ENCODE results near the gene TESMIN.

TESMIN gene

DNA sequence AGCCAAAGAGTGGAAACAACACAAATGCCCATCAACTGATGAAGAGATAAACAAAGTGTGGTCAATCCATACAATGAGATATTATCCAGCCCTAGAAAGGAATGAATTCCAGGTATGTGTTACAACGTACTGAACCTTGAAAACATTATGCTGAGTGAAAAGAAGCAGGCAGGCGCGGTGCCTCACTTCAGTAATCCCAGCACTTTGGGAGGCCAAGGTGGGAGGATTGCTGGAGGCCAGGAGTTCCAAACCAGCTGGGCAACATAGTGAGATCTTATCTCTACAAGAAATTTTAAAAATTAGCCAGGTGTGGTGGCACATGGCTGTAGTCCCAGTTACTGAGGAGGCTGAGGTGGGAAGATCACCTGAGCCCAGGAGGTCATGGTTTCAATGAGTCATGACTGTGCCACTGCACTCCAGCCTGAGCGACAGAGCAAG is 24.6 kb upstream of the TESMIN start:
- Histone ChIP-seq H3K4me3 (ENCODE audit: low read length in 2 of 2) (no peak overlapping the region), H3K27me3 (ENCODE audit: control insufficient read depth in 1 of 2, insufficient read depth in 2 of 2, low read length in 2 of 2) (no peaks in the 10 kb centered on the region), H3K4me1 (ENCODE audit: control insufficient read depth, insufficient read depth, low read length) (no peaks in the 10 kb centered on the region), H3K27ac (ENCODE audit: low read length) (no peak overlapping the region), H3K9ac (ENCODE audit: low read length in 2 of 2) (no peak overlapping the region), H3K9me3 (ENCODE audit: control insufficient read depth in 2 of 2, low read length in 2 of 2) (no peaks in the 10 kb centered on the region), H3K36me3 (ENCODE audit: control insufficient read depth in 2 of 2, insufficient read depth in 2 of 2, low read length in 2 of 2) (peaks cover 59 to 64% of the 10 kb centered on the region in 2 donors)

DNA sequence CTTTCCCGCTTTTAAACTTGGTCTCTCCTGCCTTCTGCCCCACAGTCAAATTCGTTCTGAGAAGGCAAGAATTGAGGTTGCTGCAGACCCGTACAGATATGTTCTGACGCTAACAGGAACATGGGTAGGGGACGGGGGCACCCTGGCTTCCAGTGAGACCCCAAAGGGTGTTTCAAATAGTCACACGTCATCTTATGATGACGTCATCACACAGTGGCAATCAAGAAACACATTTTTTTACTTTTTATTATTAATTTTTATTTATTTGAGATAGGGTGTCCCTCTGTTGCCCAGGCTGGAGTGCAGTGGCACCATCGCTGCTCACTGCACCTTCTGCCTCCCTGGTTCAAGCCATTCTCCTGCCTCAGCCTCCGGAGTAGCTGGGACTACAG is 22.9 kb upstream of the TESMIN start:
- Histone ChIP-seq H3K4me3 (ENCODE audit: low read length in 2 of 2) (no peak overlapping the region), H3K9me3 (ENCODE audit: control insufficient read depth in 2 of 2, low read length in 2 of 2) (no peaks in the 10 kb centered on the region), H3K27me3 (ENCODE audit: control insufficient read depth in 1 of 2, insufficient read depth in 2 of 2, low read length in 2 of 2) (no peaks in the 10 kb centered on the region), H3K4me1 (ENCODE audit: control insufficient read depth, insufficient read depth, low read length) (no peaks in the 10 kb centered on the region), H3K36me3 (ENCODE audit: control insufficient read depth in 2 of 2, insufficient read depth in 2 of 2, low read length in 2 of 2) (peaks cover 58 to 64% of the 10 kb centered on the region in 2 donors), H3K9ac (ENCODE audit: low read length in 2 of 2) (no peak overlapping the region), H3K27ac (ENCODE audit: low read length) (no peak overlapping the region)

DNA sequence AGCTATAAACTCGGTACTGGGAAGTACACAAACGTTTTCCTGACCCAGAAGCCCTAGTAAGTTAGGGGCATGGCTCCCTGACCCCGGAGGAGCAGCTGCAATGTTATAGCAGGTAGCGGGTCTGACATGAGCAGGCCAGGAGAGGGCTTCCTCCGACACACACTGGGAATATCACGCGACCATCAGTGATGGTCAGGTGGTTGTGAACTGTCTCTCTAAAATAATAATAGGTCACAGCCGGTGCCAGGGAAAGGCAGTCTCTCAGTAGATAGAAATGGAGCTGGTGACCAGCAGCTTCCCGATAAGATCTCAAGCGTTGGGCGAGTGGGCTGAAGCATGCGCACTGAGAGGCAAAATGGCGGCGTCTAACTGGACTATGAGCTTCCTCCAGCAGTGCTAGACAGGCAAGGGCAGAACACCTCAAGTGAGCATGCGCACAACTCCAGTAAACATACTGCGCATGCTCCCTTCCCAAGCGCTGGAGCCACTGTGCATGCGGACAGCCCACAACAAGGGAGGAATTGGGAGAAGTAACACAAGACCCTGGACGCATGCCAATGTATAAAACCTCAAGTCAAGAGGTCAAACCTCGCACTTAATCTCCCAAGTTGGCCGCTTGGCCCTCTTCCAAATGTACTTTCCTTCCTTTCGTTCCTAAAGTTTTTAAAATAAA is 22.3 kb upstream of the TESMIN start:
- Histone ChIP-seq H3K27me3 (ENCODE audit: control insufficient read depth in 1 of 2, insufficient read depth in 2 of 2, low read length in 2 of 2) (no peaks in the 10 kb centered on the region), H3K9me3 (ENCODE audit: control insufficient read depth in 2 of 2, low read length in 2 of 2) (no peaks in the 10 kb centered on the region), H3K36me3 (ENCODE audit: control insufficient read depth in 2 of 2, insufficient read depth in 2 of 2, low read length in 2 of 2) (peaks cover 59 to 65% of the 10 kb centered on the region in 2 donors), H3K9ac (ENCODE audit: low read length in 2 of 2) (no peak overlapping the region), H3K4me1 (ENCODE audit: control insufficient read depth, insufficient read depth, low read length) (no peaks in the 10 kb centered on the region), H3K4me3 (ENCODE audit: low read length in 2 of 2) (no peak overlapping the region), H3K27ac (ENCODE audit: low read length) (no peak overlapping the region)

DNA sequence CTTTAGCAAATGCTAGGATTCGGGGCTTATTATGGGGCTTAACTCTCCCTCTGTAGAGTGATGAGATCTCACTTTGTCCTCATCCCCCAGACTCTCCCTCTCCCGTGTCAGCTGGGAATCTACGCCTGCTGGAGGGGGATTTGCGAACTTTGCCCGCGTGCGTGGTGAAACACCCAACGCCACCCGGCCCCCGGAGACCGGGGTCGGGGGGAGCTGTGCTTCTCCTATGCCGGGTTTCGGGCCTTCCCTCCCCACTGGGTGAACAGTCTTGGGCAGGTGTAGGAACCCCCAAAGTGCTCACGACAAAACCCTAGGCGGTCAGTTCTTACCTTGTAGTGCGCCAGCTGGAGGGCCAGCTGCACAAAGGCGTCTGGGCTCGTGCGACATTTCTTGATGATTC is 21.6 kb upstream of the TESMIN start:
- Histone ChIP-seq H3K4me3 (ENCODE audit: low read length in 2 of 2) (no peak overlapping the region), H3K27me3 (ENCODE audit: control insufficient read depth in 1 of 2, insufficient read depth in 2 of 2, low read length in 2 of 2) (no peaks in the 10 kb centered on the region), H3K36me3 (ENCODE audit: control insufficient read depth in 2 of 2, insufficient read depth in 2 of 2, low read length in 2 of 2) (peaks cover 62 to 67% of the 10 kb centered on the region in 2 donors), H3K9me3 (ENCODE audit: control insufficient read depth in 2 of 2, low read length in 2 of 2) (no peaks in the 10 kb centered on the region), H3K9ac (ENCODE audit: low read length in 2 of 2) (no peak overlapping the region), H3K27ac (ENCODE audit: low read length) (no peak overlapping the region), H3K4me1 (ENCODE audit: control insufficient read depth, insufficient read depth, low read length) (no peaks in the 10 kb centered on the region)

GRCh38 chr11:68770781-68771180 is 19.5 kb upstream of the TESMIN start:
- Histone ChIP-seq H3K9me3 (ENCODE audit: control insufficient read depth in 2 of 2, low read length in 2 of 2) (no peaks in the 10 kb centered on the region), H3K27me3 (ENCODE audit: control insufficient read depth in 1 of 2, insufficient read depth in 2 of 2, low read length in 2 of 2) (no peaks in the 10 kb centered on the region), H3K4me3 (ENCODE audit: low read length in 2 of 2) (no peak overlapping the region), H3K9ac (ENCODE audit: low read length in 2 of 2) (no peak overlapping the region), H3K36me3 (ENCODE audit: control insufficient read depth in 2 of 2, insufficient read depth in 2 of 2, low read length in 2 of 2) (peaks cover 66 to 68% of the 10 kb centered on the region in 2 donors), H3K27ac (ENCODE audit: low read length) (no peak overlapping the region), H3K4me1 (ENCODE audit: control insufficient read depth, insufficient read depth, low read length) (no peaks in the 10 kb centered on the region)

- H3K9ac ChIP-seq (ENCODE audit: low read length in 2 of 2): no peak overlapping the region
- H3K27ac ChIP-seq (ENCODE audit: low read length): no peak overlapping the region
- H3K4me3 ChIP-seq (ENCODE audit: low read length in 2 of 2): no peak overlapping the region
- H3K27me3 ChIP-seq (ENCODE audit: control insufficient read depth in 1 of 2, insufficient read depth in 2 of 2, low read length in 2 of 2): no peaks in the 10 kb centered on the region
- no peaks in the 10 kb centered on the region for H3K4me1 ChIP-seq (ENCODE audit: control insufficient read depth, insufficient read depth, low read length)
- peaks cover 45 to 53% of the 10 kb centered on the region in 2 donors for H3K36me3 ChIP-seq (ENCODE audit: control insufficient read depth in 2 of 2, insufficient read depth in 2 of 2, low read length in 2 of 2)
- no peaks in the 10 kb centered on the region for H3K9me3 ChIP-seq (ENCODE audit: control insufficient read depth in 2 of 2, low read length in 2 of 2)
Measured at GRCh38 chr11:68767672-68768071, 16.4 kb upstream of the TESMIN start.

DNA sequence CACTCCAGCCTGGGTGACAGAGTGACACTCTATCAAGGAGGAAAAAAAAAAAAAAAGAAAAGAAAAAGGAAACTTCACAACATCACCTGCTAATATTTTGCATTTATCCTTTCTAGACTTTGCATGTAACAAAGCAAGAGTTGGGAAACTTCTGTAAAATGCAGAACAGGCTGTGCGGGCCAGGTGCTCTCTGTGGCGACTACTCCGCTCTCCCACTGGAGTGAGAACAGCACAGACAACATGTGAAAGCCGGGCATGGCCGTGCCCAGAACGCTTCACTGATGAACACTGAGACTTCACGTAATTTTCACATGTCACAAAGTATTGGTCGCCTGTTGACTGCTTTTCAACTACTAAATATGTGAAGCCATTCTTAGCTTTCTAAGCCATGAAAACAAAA is 15.5 kb upstream of the TESMIN start:
- Histone ChIP-seq H3K9ac (ENCODE audit: low read length in 2 of 2) (no peak overlapping the region), H3K4me1 (ENCODE audit: control insufficient read depth, insufficient read depth, low read length) (no peaks in the 10 kb centered on the region), H3K4me3 (ENCODE audit: low read length in 2 of 2) (no peak overlapping the region), H3K36me3 (ENCODE audit: control insufficient read depth in 2 of 2, insufficient read depth in 2 of 2, low read length in 2 of 2) (peaks cover 49 to 55% of the 10 kb centered on the region in 2 donors), H3K27me3 (ENCODE audit: control insufficient read depth in 1 of 2, insufficient read depth in 2 of 2, low read length in 2 of 2) (no peaks in the 10 kb centered on the region), H3K27ac (ENCODE audit: low read length) (no peak overlapping the region), H3K9me3 (ENCODE audit: control insufficient read depth in 2 of 2, low read length in 2 of 2) (no peaks in the 10 kb centered on the region)

DNA sequence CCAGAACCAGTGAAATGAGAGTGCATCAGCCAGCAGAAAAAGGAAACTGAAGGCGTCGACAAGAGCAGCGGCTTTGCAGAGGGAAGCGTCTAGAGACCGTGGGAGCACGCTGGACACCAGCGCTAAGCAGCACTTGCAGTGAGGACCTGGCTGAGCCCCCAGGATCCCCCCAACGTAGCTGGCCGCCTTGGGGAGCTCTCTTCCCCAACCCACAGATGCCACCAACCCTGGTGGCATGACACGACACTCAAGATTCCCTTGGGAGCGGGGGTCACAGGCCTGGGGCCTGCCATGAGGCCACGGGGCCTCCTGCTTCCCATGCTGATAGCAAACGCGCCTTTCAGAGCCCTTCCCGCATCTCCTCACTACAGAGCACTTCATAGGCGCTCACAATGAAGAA is 13.4 kb upstream of the TESMIN start:
- H3K4me3 ChIP-seq (ENCODE audit: low read length in 2 of 2): no peak overlapping the region
- H3K9me3 ChIP-seq (ENCODE audit: control insufficient read depth in 2 of 2, low read length in 2 of 2): no peaks in the 10 kb centered on the region
- H3K4me1 ChIP-seq (ENCODE audit: control insufficient read depth, insufficient read depth, low read length): no peaks in the 10 kb centered on the region
- H3K27me3 ChIP-seq (ENCODE audit: control insufficient read depth in 1 of 2, insufficient read depth in 2 of 2, low read length in 2 of 2): no peaks in the 10 kb centered on the region
- H3K27ac ChIP-seq (ENCODE audit: low read length): no peak overlapping the region
- H3K9ac ChIP-seq (ENCODE audit: low read length in 2 of 2): no peak overlapping the region
- H3K36me3 ChIP-seq (ENCODE audit: control insufficient read depth in 2 of 2, insufficient read depth in 2 of 2, low read length in 2 of 2): peaks cover 44 to 50% of the 10 kb centered on the region in 2 donors

DNA sequence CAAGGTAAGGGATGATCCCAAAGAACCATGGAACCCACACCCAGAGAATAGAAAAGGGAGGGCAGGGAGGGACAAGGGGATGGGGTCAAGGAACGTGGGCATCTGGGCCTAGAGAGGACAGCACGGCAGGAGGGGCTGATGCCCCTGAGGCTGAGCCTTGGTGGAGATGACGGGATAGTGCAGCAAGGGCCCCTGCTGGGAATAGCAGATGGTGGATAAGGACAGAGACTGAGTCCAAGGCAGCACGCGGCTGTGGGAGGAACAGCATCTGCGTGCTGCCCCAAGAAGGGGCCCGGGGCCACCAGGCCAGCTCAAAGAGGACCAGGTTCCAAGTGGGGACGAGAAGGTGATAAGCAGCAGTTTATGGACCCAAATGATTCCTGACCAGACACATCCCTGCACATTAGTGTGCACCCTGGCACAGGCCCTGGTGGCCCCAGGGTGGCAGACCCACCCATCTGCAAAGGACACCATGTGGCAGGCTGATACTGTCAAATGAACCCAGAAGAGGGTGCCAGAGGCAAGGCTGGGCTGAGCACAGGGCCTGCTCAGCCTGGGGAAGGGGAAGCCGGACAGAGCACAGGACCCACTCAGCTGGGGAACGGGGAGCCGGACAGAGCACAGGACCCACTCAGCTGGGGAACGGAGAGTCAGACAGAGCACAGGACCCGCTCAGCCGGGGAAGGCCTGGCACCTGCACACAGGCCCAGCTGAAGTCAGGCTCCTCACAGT is 12.8 kb upstream of the TESMIN start:
- H3K27ac ChIP-seq (ENCODE audit: low read length): no peak overlapping the region
- H3K4me1 ChIP-seq (ENCODE audit: control insufficient read depth, insufficient read depth, low read length): no peaks in the 10 kb centered on the region
- H3K9ac ChIP-seq (ENCODE audit: low read length in 2 of 2): no peak overlapping the region
- no peak overlapping the region for H3K4me3 ChIP-seq (ENCODE audit: low read length in 2 of 2)
- H3K27me3 ChIP-seq (ENCODE audit: control insufficient read depth in 1 of 2, insufficient read depth in 2 of 2, low read length in 2 of 2): no peaks in the 10 kb centered on the region
- H3K9me3 ChIP-seq (ENCODE audit: control insufficient read depth in 2 of 2, low read length in 2 of 2): no peaks in the 10 kb centered on the region
- peaks cover 48 to 49% of the 10 kb centered on the region in 2 donors for H3K36me3 ChIP-seq (ENCODE audit: control insufficient read depth in 2 of 2, insufficient read depth in 2 of 2, low read length in 2 of 2)

- Histone ChIP-seq H3K36me3 (ENCODE audit: control insufficient read depth in 2 of 2, insufficient read depth in 2 of 2, low read length in 2 of 2) (peaks cover 46 to 48% of the 10 kb centered on the region in 2 donors), H3K4me1 (ENCODE audit: control insufficient read depth, insufficient read depth, low read length) (no peaks in the 10 kb centered on the region), H3K27ac (ENCODE audit: low read length) (no peak overlapping the region), H3K27me3 (ENCODE audit: control insufficient read depth in 1 of 2, insufficient read depth in 2 of 2, low read length in 2 of 2) (no peaks in the 10 kb centered on the region), H3K9ac (ENCODE audit: low read length in 2 of 2) (no peak overlapping the region), H3K9me3 (ENCODE audit: control insufficient read depth in 2 of 2, low read length in 2 of 2) (no peaks in the 10 kb centered on the region), H3K4me3 (ENCODE audit: low read length in 2 of 2) (no peak overlapping the region)
Measured at GRCh38 chr11:68763181-68763721, 11.9 kb upstream of the TESMIN start.

DNA sequence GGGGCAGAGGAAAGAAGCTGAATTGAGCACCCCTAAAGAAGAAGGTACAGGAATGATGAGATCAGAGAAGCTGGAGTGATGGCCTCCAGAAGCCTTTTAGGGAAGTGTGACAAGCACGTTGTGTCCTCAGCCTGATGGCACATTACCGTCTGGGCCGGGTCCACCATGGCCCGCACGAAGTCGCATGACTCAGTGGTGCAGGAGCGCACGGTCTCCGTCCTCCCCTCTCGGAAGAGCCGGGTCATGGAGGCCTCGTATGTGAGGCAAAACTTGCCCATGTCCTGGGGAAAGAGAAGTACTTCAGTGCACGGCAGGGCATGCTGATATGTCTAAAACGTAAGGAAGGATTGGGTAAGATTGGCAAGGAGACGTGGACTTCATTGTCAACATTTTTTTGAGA is 11.2 kb upstream of the TESMIN start:
- H3K9me3 ChIP-seq (ENCODE audit: control insufficient read depth in 2 of 2, low read length in 2 of 2): no peaks in the 10 kb centered on the region
- no peaks in the 10 kb centered on the region for H3K27me3 ChIP-seq (ENCODE audit: control insufficient read depth in 1 of 2, insufficient read depth in 2 of 2, low read length in 2 of 2)
- H3K4me1 ChIP-seq (ENCODE audit: control insufficient read depth, insufficient read depth, low read length): no peaks in the 10 kb centered on the region
- H3K36me3 ChIP-seq (ENCODE audit: control insufficient read depth in 2 of 2, insufficient read depth in 2 of 2, low read length in 2 of 2): peaks cover 50 to 53% of the 10 kb centered on the region in 2 donors
- H3K9ac ChIP-seq (ENCODE audit: low read length in 2 of 2): no peak overlapping the region
- H3K4me3 ChIP-seq (ENCODE audit: low read length in 2 of 2): no peak overlapping the region
- no peak overlapping the region for H3K27ac ChIP-seq (ENCODE audit: low read length)

Measured in stomach smooth muscle (tissue), 2 donors.